Inflammatory macrophage treated with lipopolysaccharide for 1 hour (primary cell): ENCODE measurements around the gene SLC6A7.

Experiments
- DNase-seq, 2 donors: peaks; one replicate each; pipeline ENCODE4 v3.0.0-alpha.2; 2020 to 2022

The SLC6A7 gene

GRCh38 chr5:150195736-150196485, 6.0 kb downstream of the SLC6A7 start:
- DNase-seq, result peak in 1 of 2 donors; percentile 79

- no peak for DNase-seq
These were observed 6.7 kb downstream of the SLC6A7 start for GRCh38 chr5:150196514-150196913.

- DNase-seq, result no peak
These were observed 7.1 kb downstream of the SLC6A7 start for GRCh38 chr5:150196986-150197385.

- no peak for DNase-seq
These were observed 7.6 kb downstream of the SLC6A7 start for GRCh38 chr5:150197476-150197875.

DNA sequence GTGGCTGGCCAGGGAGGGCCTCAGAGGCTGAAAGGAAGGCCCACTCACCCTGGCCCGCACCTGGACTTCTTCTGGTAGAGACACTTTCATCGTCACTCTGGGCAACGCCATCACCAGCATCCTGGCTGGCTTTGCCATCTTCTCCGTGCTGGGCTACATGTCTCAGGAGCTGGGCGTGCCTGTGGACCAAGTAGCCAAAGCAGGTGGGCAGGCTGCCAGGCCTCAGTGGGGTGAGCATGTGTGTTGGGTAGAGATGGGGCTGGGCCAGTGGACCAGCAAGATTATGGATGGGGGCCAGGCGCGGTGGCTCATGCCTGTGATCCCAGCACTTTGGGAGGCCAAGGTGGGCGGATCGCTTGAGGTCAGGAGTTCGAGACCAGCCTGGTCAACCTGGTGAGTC, 12.6 kb downstream of the SLC6A7 start:
- DNase-seq, result no peak

- DNase-seq, result no peak
These were observed 14.1 kb downstream of the SLC6A7 start for GRCh38 chr5:150203832-150204589.

DNA sequence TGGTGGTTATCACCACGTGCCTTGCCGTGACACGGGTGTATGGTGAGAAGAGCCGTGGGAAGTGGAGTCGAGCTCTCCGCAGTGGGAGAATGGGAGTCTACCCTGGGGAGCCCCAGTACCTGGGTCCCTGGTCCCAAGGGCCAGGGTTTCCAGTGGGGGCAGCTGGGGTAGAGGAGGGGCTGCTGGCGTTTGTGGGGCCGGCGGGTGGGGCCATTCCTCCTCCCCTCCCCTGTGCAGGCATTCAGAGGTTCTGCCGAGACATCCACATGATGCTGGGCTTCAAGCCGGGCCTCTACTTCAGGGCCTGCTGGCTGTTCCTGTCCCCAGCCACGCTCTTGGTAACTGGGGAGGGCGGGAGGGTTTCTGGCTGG, 14.7 kb downstream of the SLC6A7 start:
- DNase-seq, result no peak

DNA sequence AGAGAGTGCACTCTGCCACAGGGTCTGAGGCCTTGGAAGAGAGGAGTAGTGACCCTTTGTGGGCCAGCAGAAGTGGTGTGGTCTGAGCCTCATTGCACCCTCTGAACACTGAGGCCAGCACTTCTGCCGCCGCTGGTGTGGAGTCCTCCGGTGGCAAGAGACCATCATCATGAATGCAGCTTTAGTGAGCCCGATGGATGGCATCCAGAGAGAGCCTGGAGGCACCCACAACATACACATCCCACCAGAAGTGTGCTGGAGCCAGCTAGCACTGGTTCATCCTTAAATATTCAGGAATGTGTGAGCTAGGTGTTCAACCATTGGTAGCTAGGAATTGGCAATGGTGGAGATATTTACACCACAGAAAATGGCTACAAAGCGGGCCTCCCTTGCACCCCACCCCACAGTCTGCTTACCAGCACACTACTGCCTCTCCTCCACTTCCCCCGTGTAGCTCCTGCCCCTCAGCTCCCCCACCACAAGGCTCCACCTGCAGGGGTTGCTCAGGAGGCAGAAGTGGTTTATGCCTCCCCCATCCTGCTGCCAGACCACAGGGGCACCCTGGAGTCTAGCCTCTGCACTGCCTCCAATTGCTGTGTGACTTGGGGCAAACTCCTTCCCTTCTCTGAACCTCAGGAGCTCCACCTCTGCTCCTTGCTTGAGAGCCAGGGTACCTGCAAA, 16.4 kb downstream of the SLC6A7 start:
- no peak for DNase-seq

GRCh38 chr5:150206779-150207115, 16.9 kb downstream of the SLC6A7 start:
- DNase-seq, result no peak

DNA sequence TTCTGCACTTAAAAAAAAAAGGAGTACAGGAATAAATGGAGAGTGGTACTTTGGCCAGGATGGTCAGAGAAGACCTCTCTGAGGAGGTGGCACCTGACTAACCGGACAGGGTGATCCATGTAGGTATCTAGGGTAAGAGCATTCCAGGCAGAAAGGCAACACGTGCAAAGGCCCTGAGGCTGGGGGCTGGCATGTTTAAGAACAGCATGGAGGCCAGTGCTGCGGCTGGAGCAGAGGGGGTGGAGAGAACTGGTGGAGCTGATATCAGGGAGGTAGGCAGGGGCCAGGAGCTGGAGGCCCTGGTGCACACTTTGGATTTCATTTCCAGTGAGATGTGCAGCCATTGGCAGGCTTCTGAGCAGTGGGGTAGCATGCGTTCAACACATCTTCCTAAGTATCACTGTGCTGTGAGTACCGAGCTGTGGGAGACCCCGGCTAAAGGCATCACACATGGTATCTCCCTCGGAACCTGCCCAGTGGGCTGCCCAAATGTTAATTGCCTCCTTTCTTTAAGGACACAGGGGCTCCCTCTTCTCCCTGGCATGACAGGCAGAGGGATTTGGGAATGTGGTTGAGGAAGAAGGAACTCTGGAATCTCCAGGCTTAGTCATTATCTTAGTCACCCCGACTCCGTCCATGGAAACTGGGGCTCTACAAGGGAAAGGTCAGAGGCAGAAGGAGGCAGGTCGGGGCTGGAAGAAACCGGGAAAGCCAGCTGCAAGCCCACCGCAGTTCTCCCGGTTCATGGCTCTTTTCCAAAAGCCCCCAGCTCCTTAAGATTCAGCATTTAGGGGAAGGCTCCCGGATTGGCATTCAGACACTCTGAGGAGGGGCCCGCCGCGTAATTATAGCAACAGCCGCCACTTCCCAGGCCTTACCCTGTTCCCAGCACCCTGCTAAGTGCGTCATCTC, 18.6 kb downstream of the SLC6A7 start:
- DNase-seq, result peak; percentile 33 to 50

DNA sequence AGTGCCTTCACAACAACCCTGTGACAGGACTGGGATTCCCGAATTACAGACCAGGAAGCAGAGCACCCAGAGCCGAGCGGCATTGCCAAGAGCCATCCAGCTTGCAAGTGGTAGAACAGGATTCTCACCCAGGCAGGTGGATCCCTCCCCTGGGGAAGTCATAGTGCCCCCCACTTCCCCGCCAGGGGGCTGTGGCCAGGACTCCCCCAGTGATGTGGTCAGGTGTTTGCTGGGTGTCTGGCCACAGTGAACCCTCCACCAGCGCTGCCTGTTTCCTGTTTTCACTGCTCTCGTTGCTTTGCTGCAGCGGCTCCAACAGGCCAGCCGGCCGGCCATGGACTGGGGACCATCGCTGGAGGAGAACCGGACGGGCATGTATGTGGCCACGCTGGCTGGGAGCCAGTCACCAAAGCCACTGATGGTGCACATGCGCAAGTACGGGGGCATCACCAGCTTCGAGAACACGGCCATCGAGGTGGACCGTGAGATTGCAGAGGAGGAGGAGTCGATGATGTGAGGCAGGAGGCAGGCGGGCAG, 19.3 kb downstream of the SLC6A7 start:
- DNase-seq, result peak; percentile 81 to 93

GRCh38 chr5:150210644-150211043, 20.8 kb downstream of the SLC6A7 start:
- DNase-seq, result no peak

GRCh38 chr5:150211156-150212030, 21.5 kb downstream of the SLC6A7 start:
- DNase-seq, result peak; percentile 17 to 51

GRCh38 chr5:150213530-150213929, 23.7 kb downstream of the SLC6A7 start:
- no peak for DNase-seq

GRCh38 chr5:150214289-150214688, 24.4 kb downstream of the SLC6A7 start:
- no peak for DNase-seq

DNA sequence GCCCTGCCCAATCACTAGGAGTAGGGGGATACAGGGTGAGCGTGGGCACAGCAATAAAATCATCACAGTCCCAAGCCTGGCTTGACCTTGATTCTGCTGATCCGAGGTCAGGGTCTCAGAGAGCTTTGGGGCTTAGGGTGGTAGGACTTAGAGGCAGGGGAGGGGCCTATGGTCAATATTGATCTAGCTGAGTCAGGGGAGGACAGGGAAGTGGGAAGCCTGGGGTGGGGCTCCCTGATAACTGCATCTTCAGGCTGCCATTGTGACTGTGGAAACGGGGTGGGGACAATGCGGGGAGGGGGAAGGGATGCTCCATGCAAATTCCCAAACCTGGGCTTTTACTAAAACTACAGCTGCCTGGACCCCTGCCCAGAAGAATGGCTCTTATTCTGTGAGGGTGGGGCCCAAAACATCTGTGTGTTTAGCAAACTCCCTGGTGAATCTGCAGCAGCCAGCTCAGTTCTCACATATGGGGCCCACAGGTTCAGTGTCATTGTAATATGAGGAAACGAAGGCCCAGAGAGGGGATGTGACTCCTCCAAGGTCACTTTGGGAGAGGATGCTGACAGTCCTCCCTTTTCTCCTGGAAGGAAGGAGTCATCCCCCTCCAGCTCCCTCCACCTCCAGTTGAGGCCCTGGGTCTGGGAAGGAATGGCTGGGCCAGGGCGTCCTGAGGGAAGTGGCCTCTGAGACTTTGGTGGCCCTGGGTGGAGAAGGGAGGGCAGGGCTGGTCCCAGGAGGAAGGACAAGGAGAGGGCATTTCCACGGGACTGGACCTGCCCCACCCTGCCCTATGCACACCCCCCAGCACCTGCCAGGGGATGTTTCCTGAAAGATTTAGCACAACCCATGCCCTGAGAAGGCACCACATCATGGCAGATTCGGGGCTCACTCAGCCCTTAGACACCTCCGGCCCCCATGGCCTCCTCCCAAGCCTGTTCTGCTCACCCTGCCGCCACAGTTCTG, 26.4 kb downstream of the SLC6A7 start:
- no peak for DNase-seq

- DNase-seq, result no peak
These were observed 27.2 kb downstream of the SLC6A7 start for GRCh38 chr5:150217038-150217437.

- peak; percentile 70 to 95 for DNase-seq
These were observed 28.2 kb downstream of the SLC6A7 start for GRCh38 chr5:150217873-150218692.

DNA sequence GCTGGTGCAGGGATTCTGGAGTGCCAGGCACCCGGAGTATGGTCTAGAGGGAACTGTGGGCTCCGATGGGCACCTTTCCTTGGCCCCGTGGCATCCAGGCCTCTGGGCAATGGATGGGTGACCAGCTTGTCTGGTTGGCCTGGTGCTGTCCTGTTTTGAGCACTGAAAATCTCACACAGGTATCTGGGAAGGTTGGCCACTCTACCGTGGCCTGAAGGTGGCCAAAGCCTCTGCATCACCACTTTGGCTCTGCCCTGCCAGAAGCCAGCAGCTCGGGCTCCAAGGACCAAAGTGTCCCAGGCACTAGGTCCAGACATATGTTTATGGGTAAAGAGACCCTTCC, 28.8 kb downstream of the SLC6A7 start:
- DNase-seq, result no peak

- DNase-seq, result no peak
These were observed 29.3 kb downstream of the SLC6A7 start for GRCh38 chr5:150219142-150219541.
